Lung microvascular endothelial cell (primary cell): Measurements from ENCODE around the gene GRWD1. TPM values are rescaled to one million over a fixed set of nuclear protein-coding genes. Genes with fewer than 3 reads are reported as not detected.
A peak's percentile ranks its signal among the peaks of the same experiment; 100 is the strongest.

ENCODE experiments used
- DNase-seq, 2 donors: peaks; one replicate each; pipeline versions ENCODE4 v3.0.0 to v3.0.0-alpha.2; 2010; ENCODE audit warnings: low read depth in 2 of 2
- total RNA-seq: library from RNA; depleted of rRNA; stranded (reverse); fragments of >200 nt; gene quantifications from 2 replicates; pipeline ENCODE4 v1.2.1, GENCODE V29; 2014

Gene GRWD1
- total RNA-seq, 1 donor from 2014 or later = 14.5 TPM

DNA sequence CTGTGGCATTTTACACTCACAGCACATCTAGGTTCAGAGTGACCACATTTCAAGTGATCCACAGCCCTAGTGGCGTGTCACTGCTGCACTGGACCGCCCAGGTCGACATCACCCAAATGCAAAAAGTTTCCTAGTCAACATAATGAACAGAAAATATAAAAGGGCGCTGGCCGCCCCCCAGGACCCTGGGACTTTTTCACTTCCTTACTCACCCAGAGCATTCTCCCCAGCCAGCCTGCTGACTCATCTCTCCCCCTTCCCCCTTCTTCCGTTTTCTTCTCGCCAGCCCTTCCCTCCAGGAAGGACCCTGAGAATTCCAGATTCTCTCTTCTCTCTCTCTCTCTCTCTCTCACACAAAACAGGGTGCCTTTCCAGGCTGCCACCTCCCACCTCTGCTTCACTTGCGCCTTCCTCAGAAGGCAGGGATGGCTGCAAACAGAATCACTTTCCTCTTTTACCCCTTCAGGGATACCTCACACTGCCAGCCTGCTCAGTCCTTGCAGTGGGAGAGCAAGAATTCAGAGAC lies 21.0 kb upstream of the GRWD1 start:
- peak; percentile 47 to 80 for DNase-seq

DNA sequence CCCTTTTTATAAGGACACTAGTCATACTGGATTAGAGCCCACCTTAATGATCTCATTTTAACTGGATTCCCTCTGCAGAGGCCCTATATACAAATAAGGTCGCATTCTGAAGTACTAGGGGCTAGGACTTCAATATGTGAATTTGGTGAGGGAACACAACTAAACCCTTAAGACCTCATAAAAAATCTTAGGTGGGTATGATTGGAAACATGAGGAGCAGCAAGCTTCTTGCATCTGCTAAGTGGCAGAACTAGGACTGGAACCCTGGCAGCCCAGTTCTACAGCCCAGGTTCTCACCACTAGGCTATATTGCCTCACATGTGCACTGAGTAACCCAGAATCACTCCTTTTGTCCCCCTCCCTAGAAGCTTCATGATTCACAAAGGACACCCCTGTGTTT lies 17.1 kb upstream of the GRWD1 start:
- DNase-seq = no peak

DNA sequence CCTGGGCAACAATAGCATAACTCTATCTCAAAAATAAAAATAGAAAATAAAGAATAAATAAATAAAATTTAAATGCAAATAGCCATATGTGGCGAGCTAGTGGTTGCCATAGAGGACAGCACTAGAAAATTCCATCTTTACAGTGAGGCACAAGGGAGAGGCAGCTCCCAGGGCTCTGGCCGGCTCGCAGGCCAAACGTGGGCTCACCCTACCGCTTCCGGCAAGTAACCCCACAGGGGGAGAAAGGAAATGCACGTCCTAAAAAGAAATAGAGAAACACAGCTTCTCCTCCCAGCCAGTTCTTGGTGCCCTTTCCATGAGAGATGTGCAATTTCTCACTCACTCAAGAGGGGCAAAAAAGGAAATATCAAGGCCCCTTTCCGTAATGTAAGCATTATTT lies 12.4 kb upstream of the GRWD1 start:
- no peak for DNase-seq

DNA sequence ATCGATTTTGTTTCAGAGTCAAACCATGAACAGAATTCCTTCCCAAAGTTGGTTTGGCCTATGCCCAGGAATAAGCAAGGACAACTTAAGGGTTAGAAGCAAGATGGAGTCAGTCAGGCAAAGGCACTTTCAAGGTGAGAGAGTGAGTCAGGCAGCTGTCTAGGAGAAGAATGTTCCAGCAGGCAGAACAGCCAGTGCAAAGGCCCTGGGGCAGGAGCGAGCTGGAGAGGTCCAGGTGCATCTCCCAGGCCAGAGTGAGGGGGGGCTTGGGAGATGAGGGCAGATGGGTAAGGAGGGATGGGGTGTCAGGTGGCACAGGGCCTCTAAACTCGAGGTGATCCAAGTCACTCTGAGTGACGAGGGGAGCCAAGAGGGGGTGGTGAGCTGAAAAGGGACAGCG lies 9.2 kb upstream of the GRWD1 start:
- DNase-seq = no peak

DNA sequence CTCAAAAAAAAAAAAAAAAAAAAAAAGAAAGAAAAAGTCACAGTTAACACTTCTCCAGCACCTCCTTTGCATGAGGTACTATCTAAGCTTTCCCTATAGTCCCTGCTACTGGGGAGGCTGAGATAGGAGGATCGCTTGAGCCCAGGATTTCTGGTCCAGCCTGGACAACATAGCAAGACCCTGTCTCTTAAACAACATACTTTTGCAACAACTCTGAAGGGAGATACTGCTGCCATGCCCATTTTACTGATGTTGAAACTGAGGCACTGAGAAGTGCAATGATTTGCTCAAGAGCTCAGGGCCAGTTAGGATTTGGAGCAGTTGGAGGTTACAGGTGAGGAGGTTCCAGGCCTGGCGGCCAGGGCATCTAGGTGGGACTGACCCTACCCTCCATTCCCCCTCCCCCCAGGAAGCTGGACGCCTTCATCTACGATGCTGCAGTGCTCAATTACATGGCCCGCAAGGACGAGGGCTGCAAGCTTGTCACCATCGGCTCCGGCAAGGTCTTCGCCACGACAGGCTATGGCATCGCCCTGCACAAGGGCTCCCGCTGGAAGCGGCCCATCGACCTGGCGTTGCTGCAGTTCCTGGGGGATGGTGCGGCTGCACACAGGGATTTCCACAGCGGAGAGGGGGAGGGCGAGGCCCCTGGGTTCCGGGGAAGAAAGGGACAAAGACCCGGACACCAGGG lies 4.3 kb upstream of the GRWD1 start:
- no peak for DNase-seq

DNA sequence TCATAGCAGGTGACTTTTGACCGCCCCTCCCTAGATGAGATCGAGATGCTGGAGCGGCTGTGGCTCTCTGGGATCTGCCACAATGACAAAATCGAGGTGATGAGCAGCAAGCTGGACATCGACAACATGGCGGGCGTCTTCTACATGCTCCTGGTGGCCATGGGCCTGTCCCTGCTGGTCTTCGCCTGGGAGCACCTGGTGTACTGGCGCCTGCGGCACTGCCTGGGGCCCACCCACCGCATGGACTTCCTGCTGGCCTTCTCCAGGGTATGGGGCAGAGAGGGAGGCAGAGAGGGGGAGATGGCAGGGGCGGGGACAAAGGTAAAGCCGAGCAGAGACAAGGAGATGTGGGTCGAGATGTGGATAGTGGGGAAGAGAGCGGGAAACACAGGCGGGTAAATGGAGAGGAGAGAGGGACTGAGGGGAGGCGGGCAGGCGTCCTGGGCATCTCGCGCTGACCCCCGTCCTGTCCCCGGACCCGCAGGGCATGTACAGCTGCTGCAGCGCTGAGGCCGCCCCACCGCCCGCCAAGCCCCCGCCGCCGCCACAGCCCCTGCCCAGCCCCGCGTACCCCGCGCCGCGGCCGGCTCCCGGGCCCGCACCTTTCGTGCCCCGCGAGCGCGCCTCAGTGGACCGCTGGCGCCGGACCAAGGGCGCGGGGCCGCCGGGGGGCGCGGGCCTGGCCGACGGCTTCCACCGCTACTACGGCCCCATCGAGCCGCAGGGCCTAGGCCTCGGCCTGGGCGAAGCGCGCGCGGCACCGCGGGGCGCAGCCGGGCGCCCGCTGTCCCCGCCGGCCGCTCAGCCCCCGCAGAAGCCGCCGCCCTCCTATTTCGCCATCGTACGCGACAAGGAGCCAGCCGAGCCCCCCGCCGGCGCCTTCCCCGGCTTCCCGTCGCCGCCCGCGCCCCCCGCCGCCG lies 3.4 kb upstream of the GRWD1 start:
- no peak for DNase-seq

DNA sequence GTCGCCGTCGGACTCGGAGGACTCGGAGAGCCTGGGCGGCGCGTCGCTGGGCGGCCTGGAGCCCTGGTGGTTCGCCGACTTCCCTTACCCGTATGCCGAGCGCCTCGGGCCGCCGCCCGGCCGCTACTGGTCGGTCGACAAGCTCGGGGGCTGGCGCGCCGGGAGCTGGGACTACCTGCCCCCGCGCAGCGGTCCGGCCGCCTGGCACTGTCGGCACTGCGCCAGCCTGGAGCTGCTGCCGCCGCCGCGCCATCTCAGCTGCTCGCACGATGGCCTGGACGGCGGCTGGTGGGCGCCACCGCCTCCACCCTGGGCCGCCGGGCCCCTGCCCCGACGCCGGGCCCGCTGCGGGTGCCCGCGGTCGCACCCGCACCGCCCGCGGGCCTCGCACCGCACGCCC lies 2.5 kb upstream of the GRWD1 start:
- DNase-seq = peak; percentile 29 to 42

DNA sequence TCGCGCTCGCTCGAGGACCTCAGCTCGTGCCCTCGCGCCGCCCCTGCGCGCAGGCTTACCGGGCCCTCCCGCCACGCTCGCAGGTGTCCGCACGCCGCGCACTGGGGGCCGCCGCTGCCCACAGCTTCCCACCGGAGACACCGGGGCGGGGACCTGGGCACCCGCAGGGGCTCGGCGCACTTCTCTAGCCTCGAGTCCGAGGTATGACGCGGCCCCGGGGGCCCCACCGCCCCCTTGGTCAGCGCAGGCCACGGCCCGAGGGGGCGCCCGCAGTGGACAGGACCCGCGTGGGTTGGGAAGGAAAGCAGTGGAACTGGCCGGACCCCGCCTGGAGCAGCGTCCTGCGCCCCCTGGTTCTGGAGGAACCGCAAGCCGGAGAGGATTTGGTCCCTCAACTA lies 2.1 kb upstream of the GRWD1 start:
- DNase-seq = no peak

DNA sequence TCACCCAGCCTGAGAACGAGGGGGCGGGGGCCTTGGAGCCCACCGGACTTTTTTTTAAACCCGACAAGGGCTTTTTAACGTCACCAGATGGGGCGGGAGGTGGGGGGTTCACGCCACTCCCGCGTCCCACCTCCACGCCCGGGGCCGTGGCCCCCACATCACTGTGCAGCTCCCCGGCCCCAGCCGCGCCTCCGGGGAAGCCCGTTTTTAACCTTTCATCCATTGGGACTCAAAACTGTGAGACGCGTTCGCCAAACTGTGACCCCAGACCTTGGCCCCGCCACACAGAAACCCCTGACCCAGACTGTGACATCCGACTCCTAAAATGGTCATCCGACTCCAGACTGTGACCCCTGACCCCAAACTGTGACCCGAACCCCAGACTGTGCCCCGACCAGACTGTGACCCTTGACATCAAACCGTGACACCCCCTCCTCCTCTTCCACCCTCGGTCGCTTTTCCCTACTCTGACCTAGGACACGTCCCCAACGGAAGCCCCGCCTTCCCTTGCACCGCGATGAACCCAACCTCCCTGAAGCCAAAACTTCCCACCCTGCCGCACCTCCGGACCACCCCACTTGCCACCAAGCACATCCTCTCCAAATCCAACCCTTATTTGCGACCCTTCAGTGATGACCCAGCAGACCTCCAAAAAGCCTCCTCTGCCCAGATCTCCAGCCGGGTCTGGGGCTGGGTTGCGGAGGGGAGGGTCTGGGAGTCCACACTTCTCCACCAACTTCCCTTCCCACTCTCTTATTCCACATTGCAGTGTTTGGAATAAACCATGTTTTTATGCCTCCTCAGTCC lies 1.5 kb upstream of the GRWD1 start:
- DNase-seq = no peak

DNA sequence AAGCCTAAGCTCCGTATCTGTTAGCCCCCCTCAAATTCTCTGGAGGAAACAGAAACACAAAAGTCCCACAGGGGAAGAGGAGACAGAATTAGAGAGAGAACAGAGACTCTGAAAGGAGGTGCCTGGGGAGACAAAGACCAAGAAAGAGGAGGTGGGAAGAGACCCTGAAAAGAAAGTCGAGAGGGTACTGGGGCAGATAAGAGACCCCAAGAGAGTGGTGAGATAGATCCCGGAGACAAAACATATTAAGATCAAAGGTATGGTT lies 915 bp upstream of the GRWD1 start:
- DNase-seq = no peak

DNA sequence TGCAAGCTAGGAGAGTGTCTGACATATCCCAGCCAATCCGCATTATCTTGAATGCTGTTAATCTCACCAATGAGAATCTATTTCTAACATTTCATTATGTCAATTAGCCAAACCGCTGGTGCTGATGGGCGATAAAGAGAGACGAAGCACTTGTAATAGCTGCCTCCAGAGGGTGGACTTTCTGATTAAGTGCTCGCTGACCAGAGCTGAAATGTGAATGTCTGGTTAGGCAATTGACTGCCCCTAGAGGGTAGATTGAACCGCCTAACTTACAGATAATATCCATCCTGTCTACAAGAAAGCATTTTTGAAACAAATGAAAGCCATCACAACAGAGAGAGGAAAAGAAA lies 552 bp upstream of the GRWD1 start:
- peak; percentile 92 to 96 for DNase-seq

DNA sequence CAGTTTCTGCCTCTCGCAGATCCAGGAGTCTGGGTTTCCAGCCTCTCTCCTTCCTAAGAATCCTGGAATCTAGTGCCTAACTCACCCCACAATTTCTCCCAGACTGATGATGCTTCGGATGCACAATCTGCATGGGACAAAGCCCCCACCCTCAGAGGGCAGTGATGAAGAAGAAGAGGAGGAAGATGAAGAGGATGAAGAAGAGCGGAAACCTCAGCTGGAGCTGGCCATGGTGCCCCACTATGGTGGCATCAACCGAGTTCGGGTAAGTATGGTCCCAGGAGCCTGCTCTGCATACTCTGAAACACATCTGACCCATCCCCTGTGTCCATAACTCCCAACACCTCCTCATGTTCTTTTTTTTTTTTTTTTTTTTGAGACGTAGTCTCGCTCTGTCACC lies 796 bp downstream of the GRWD1 start:
- DNase-seq = no peak

DNA sequence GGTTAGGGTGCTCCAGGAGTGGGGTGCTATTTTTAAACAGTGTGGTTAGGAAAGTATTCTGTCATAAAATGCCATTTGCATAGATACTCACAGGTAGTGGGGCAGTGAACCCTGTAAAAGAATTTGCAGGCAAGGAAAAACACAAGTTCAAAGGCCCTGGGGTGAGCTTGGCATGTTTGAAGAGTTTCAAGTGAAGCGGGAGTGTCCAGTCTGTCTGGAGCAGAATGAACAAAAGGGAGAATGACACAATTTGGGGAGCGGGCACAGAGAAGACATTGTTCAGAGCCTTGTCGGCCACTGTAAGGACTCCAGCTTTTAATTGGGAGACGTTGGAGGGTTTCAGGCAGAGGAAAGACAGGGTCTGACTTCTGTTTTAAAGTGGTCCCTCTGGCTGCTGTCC lies 2.8 kb downstream of the GRWD1 start:
- no peak for DNase-seq

DNA sequence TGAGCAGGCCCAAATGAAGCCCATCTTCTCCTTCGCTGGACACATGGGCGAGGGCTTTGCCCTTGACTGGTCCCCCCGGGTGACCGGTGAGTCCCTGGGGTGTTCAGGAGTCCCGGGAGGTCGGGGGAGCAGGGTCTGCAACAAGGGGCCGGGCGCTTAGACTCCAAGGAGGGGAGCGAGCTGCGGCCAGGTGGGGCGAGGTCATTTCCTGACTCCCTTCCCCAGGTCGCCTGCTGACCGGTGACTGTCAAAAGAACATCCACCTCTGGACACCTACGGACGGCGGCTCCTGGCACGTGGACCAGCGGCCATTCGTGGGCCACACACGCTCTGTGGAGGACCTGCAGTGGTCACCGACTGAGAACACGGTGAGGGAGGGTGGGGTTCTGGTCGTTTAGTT lies 4.7 kb downstream of the GRWD1 start:
- DNase-seq = no peak

DNA sequence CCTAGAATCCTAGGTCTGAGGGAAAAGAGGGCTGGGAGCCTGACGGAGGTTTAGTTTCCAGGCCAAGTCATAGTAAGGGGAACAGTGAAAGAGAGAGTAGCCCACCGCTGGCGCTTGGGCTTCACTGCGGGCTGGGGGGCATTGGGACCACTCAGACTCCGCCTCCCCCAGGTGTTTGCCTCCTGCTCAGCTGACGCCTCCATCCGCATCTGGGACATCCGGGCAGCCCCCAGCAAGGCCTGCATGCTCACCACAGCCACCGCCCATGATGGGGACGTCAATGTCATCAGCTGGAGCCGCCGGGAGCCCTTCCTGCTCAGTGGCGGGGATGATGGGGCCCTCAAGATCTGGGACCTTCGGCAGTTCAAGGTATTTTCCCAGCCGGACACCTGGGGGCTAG lies 5.1 kb downstream of the GRWD1 start:
- DNase-seq = no peak

DNA sequence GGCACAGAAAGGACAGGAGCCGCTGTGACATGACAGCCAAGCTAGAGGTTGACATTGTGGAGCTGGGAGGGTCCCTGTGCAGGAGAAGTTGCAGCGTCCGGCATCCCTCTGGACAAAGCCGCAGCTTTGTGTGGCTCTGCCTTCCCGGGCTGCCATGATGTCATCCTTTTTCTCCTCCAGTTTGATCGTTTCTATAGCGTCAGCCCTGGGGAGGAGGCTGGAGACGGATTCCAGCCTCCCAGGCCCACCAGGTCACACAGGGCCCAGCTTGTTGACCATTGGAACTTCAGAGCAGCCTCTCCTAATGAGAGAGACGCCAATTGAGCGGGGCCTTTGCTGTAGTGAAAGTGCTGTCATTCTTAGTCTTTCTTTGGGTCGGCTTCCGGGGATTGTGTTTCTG lies 5.8 kb downstream of the GRWD1 start:
- no peak for DNase-seq

DNA sequence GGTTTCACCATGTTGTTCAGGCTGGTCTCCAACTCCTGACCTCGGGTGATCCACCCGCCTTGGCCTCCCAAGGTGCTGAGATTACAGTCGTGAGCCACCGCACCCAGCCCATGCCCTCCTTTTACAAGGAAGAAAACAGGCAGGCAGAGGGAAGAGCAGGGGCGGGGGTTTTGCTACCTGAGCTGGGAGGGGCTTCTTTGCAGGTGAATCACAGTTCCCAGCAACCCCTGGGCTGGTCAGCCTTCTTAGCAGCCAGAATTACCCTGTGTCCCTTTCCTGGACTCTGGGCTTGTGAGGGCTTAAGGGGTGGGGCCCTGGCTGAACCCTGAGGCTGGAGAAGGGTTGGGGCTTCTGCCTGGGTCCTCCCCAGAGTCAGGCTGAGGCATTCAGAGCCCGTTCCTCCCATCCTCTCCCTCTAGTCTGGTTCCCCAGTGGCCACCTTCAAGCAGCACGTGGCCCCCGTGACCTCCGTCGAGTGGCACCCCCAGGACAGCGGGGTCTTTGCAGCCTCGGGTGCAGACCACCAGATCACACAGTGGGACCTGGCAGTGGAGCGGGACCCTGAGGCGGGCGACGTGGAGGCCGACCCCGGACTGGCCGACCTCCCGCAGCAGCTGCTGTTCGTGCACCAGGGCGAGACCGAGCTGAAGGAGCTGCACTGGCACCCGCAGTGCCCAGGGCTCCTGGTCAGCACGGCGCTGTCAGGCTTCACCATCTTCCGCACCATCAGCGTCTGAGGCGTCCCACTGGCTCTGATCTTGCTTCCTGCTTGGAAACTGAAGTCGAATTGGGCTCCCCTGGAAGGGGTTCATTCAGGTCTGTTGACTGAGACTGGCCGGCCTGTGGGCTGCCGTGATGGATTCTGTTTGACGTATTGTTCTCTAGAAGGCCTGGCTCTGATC lies 6.8 kb downstream of the GRWD1 start:
- no peak for DNase-seq

DNA sequence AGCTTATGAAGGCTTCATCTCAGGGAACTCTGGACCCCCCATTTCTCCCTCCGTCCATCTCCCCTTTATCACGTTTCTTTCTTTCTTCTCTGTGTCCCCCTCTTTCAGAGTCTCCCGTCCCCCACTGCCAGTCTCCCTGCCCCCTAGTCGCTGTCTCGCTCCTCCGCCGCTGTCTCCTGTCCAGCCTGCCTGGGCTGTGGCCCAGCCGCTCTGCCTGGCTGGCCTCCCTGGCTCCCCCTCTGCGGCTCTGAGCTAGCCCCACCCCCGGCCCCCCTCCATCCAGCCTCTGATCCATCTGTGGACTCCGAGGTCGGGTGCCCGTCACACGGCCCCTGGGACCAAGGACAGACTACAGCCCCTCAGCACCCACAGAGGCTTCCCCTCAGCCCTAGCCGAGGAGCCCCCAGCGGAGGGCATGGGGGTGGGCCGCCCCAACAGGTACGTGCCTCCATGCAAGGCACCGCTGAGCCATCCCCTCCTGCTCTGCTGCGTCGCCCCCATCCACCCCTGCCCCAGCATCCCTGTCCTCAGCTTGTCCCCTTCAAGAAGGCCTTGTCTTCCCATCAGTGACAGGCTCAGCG lies 8.5 kb downstream of the GRWD1 start:
- DNase-seq = no peak

DNA sequence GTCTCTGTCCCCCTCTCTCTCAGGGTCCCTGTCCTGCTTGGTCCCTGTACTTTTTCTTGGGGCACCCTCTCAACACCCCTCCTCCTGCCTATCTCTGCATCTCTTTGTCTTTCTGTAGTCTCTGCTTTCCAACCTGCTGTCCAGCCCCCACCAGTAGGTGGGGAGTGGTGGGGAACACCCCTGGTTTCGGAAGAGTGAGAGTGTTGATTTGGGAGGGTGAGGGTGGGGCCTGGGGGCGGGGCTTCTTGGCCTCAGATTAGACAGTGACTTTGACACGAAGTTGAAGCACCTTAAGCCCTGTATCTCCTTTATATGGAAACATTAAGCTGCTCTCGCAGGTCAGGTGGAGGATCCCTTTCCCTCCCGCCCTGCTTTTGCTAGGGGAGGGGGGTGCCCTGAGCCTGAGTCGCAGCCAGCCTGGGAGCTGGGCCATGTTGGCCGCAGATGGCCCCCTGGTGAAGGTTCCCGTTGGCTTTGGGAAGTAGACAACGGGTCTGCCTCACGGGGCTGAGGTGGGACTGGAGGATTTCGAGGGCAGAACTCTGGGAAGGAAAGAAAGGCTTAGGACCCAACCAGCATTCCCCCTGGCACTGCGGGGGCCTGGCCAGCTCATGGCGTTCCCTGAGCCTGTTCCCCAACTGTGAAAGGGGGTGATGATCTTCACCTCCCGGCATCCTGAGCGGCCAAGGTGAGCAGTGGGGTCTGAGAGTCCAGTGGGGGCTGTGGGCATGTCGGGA lies 9.6 kb downstream of the GRWD1 start, which contains the start of gene KCNJ14:
Gene KCNJ14 (plus strand): TSS at position 404 of the 737 bp plus-strand sequence. CDS start 6,151 bp downstream, outside the sequence.
- DNase-seq = no peak
